ENCODE results near the gene DHX58. TPM values are rescaled to one million over a fixed set of nuclear protein-coding genes. Genes with fewer than 3 reads are reported as not detected.

DHX58 gene
- total and polyA plus RNA-seq, 2 donors (not counting 3 experiments of a cell fraction or from before 2014, with no cell fraction given), result 3.1 to 9.0 TPM

DNA sequence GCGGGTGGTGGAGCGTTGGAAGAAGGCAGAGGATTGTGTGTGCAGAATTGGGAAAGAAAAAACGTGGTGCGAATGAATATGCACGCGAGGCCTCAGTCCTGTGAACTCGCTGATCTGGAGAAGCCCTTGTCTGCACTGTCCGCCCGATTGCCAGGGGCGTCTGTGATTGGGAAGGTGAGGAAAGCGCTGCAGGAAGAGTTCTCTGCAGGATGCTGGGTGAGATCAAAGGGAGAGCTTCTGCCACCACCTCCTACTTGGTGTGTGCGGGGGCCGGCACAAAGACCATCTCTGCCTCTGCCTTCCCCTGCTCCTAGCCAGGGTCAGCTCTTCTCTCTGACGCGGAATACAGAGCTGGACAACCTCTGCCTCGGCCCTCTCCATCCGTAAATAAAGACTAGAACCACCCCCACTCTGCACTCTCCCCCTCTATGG is 43.1 kb upstream of the DHX58 start:
- no peaks in the 10 kb centered on the region for H3K9me1 ChIP-seq (replicated peaks; ENCODE audit: control insufficient read depth, extremely low read depth, insufficient read depth, low read length)
- TF ChIP-seq POLR2AphosphoS5 (IDR thresholded peaks at IDR 0.05; ENCODE audit: insufficient read depth, low read depth, low read length) (no peak), FOS (IDR thresholded peaks at IDR 0.05; ENCODE audit: borderline replicate concordance, insufficient read depth, low read length) (no peak), MYC (IDR thresholded peaks at IDR 0.05; ENCODE audit: low read depth, low read length) (no peak), GATA2 (IDR thresholded peaks at IDR 0.05; ENCODE audit: insufficient read depth, insufficient read length, low read depth, low read length) (no peak)
- TF ChIP-seq, protein P1, sequence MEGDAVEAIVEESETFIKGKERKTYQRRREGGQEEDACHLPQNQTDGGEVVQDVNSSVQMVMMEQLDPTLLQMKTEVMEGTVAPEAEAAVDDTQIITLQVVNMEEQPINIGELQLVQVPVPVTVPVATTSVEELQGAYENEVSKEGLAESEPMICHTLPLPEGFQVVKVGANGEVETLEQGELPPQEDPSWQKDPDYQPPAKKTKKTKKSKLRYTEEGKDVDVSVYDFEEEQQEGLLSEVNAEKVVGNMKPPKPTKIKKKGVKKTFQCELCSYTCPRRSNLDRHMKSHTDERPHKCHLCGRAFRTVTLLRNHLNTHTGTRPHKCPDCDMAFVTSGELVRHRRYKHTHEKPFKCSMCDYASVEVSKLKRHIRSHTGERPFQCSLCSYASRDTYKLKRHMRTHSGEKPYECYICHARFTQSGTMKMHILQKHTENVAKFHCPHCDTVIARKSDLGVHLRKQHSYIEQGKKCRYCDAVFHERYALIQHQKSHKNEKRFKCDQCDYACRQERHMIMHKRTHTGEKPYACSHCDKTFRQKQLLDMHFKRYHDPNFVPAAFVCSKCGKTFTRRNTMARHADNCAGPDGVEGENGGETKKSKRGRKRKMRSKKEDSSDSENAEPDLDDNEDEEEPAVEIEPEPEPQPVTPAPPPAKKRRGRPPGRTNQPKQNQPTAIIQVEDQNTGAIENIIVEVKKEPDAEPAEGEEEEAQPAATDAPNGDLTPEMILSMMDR (IDR thresholded peaks at IDR 0.05; ENCODE audit: extremely low read depth in 1 of 2, insufficient read depth in 1 of 2, low read depth in 1 of 2, low read length in 2 of 2), result no peak
- TF ChIP-seq, protein P2, sequence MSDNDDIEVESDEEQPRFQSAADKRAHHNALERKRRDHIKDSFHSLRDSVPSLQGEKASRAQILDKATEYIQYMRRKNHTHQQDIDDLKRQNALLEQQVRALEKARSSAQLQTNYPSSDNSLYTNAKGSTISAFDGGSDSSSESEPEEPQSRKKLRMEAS (IDR thresholded peaks at IDR 0.05; ENCODE audit: insufficient read depth, insufficient read length), result no peak
- no peaks in the 10 kb centered on the region for H3K9me3 ChIP-seq (replicated peaks; ENCODE audit: control insufficient read depth, insufficient read depth, low read length)
- no peak for DNase-seq (ENCODE audit: low read depth, low spot score)
- peaks cover 40% of the 10 kb centered on the region for H3K79me2 ChIP-seq (ENCODE audit: control insufficient read depth, insufficient read depth, low read length)
- no peak for FAIRE-seq
- H4K20me1 ChIP-seq (replicated peaks; ENCODE audit: control insufficient read depth, extremely low read depth, insufficient read depth, low read length), result peaks cover 4% of the 10 kb centered on the region
- peak overlapping the region; percentile 46 to 100 (median 67) for H3K4me3 ChIP-seq (replicated peaks in 1 of 3; ENCODE audit: insufficient read depth in 1 of 3, low read depth in 1 of 3, low read length in 3 of 3)
- peaks cover 13% of the 10 kb centered on the region for H3K4me1 ChIP-seq (ENCODE audit: control insufficient read depth, extremely low read depth, insufficient read depth, low read length)
- peak overlapping the region; percentile 66 for H2AFZ ChIP-seq (ENCODE audit: low read depth, low read length)
- intact Hi-C loops (cut with micrococcal nuclease), result loop anchor here (1.0 kb wide), 2 partner anchors 34 to 39 kb away; partner anchors contain the start of genes GHDC and KAT2A
- H3K4me2 ChIP-seq (ENCODE audit: insufficient read depth, low read length), result peak overlapping the region; percentile 69
- no peaks in the 10 kb centered on the region for H3K27me3 ChIP-seq (ENCODE audit: control insufficient read depth in 2 of 2, insufficient read depth in 2 of 2, low read length in 2 of 2)
- H3K36me3 ChIP-seq (ENCODE audit: control insufficient read depth in 2 of 2, extremely low read depth in 1 of 2, insufficient read depth in 2 of 2, low read length in 2 of 2), result peaks cover 0 to 6% of the 10 kb centered on the region in 2 experiments
- no TSS peak for BruUV-seq (replicated peaks)
- ChIA-PET CTCF (interaction anchor here (1.4 kb wide), 1 partner anchor 26 kb away, joined by 4 read pairs; the partner anchor contains the start of gene KCNH4), POLR2A (no interaction called here)
- H3K27ac ChIP-seq (ENCODE audit: insufficient read depth, low read depth, low read length), result no peak overlapping the region
- dilution Hi-C loops (cut with MboI; ENCODE audit: extremely low pct_ligation_motif_present, low sequenced_read_pairs), result no loop called here
- no peak overlapping the region for H3K9ac ChIP-seq (replicated peaks; ENCODE audit: extremely low read depth, insufficient read depth, low read length)

Data from endothelial cell of umbilical vein (primary cell).